ENCODE results near the gene ENPEP. TPM values are rescaled to one million over a fixed set of nuclear protein-coding genes. Genes with fewer than 3 reads are reported as not detected.
"Not testable (repeated sequence)": the region's sequence is repeated elsewhere in the genome, so short reads cannot be mapped to it uniquely, and the experiment has no call there.

ENPEP gene
- total RNA-seq, 1 experiment from 2014 or later: not detected

DNA sequence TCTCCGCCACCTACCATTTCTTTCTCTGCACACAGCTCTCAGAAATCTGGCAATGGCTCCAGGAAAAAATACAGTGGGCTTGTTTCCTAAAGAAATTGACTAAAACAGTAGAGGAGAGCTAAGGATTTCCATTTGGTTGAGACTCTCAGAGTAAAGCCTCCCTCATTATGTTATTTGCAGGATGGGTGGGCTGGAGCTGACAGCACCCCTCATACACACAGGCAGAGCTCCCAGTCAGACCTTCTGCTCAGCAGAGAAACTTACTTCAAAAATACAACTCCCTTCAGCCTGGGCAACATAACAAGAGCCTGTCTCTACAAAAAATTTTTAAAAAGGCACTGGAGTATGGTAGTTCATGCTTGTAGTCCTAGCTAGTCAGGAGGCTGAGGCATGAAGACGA is 44.9 kb downstream of the ENPEP start:
- DNase-seq (ENCODE audit: low spot score): no peak

DNA sequence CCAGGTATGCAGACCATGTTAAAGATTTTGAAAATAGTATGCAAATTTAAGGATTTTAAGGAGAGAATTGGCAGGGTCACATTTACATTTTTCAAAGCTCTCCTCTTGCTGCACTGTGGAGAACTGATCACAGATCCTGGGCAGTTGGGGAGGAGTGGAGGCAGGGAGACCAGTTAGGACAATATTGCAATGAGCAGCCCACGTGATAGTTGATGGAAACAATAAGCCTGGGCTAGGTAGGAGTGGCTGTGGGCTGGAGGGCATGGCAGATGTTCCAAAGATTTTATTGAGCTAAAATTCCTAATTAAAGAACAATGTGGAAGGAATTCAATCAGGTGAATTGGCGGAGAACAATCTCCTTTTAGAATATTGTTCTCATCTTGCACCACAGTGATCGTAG is 50.6 kb downstream of the ENPEP start:
- DNase-seq (ENCODE audit: low spot score): no peak

DNA sequence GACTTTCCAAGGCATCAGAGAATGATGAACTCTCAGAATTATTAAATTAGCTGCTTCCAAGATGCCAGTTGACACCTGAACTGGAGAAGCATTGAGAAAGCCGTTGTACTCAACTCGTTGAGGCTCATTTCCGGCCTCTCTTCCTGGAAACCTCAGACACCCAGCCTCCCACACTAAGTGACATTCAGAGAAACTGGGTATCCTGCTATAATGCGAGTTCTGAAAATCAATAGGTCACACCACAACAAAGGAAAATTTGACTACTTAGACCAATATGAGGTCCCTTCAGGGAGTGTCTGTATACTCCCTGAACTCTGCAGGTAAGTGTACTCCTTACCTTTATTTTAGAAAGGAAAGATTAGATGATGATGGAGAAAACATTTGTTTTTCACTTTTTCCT is 51.2 kb downstream of the ENPEP start:
- no peak for DNase-seq (ENCODE audit: low spot score)

DNA sequence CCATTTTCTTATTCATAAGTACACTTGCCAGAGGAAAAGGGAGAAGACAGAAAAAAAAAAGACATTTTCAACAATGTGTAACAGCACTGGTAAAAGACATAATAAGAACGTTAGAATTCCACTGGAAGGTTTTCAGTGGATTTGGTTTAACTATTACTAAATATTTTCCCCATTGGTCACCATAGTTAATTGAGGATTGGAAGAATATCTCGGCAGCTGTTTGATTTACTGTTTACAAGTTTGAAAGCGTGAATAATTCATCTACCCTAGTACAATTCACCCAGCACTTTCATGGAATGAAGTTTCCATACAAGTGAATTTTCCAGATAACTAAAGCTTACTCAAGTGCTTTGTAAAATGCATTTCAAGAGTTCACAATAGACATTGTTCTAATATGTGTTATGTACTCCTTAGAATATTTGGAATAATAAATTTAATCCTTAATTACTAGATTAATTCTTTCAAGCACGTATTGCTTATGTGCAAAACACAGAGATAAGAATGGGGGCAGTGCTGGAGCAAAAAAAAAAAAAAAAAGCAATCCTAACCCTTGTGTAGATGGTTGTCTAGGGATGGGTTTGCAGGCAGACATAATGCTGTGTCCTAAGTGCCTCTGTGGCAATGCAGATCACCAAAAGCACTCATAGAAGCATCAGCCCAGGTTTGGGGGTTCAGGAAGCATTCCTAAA is 57.1 kb downstream of the ENPEP start:
- DNase-seq (ENCODE audit: low spot score): peak; percentile 2

DNA sequence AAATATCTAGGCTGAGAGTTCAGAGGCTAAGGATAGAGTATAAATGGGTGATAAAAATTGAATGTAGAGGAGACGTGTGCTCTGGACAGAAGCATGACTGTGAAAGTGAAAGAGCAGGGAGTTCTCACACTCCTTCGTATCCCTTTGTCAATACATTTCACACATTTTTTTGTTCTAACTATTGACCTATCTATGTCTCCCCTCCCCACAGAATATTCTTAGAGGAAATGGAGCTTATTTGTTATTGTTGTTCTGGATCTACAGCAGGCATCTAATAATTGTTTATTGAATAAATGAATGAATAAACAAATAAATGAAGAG is 57.6 kb downstream of the ENPEP start:
- peak; percentile 3 for DNase-seq (ENCODE audit: low spot score)

DNA sequence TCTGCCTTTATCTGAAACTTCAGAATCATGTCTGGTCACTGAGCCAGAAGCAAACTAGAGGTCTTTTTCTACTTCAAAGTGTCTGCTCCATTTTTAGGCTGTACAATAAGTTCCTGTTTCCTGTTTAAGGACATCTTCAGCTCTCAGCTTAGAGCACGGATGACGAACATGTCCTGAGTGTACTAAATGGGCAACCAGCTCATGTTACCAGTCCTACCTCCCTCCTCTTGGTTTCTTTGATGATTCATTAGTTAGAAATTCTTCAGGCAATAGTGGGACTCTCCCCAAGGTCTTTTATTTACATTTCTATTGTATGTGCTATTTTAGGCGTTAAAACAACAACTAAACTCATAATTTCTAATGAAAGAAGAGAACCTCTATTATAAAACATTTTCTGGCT is 58.0 kb downstream of the ENPEP start:
- peak; percentile 96 for DNase-seq (ENCODE audit: low spot score)

DNA sequence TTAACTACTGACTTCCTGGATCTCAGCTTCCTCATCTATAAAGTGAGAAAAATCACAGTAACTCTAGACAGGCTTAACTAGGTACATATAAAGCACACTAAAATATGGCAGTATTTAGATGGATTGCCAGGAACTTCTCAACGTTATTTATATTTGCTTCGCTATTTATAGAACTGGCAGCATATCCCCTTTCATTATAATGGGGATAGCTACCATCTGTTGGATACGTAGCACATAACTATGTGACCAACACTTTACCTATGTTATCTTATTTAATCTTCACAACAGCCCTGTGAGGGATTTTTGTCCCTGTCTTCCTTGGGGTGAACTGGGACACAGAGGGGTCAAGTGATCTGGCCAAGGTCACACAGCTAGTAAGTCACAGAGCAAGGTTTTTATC is 64.6 kb downstream of the ENPEP start:
- DNase-seq (ENCODE audit: low spot score): peak; percentile 4

DNA sequence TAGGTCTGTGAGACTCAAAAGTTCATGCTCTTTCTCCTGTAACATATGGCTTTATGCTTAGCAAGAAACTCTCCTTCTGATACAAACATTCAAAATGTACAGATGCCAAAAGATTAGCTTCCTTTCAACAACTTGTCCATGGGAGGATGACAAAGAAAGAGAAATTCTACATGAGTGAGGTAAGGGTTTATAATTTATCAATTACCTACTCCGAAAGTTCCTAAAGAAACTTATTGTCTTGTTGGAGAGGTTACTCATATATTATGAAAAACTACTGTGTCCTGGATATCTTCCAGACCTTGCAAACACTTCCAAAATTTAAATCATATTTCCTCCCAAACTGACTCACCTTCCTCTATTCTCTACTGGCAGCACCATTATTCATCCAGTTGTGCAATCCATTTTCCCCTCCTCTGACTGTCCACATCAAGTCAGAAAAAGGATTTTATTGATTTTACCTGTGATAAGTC is 65.1 kb downstream of the ENPEP start:
- peak; percentile 67 for DNase-seq (ENCODE audit: low spot score)

DNA sequence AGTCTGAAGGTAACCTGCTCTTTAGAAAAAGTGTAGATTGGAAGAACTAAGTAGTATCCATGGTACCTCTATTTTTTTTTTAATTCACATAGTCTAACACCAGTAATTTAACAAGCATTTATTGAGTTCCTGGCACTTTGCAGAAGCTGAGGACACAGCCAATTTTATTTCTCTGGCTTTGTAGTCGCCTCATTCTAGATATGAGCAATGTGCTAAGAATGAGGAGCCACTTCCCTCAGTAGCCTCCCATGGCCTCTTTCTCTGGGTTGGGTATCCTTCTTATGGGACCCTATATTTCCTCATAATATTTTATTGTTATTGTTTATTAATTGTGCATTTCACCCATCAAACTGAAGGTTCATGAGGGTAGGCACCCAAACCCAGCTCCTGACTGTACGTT is 67.6 kb downstream of the ENPEP start:
- no peak for DNase-seq (ENCODE audit: low spot score)

DNA sequence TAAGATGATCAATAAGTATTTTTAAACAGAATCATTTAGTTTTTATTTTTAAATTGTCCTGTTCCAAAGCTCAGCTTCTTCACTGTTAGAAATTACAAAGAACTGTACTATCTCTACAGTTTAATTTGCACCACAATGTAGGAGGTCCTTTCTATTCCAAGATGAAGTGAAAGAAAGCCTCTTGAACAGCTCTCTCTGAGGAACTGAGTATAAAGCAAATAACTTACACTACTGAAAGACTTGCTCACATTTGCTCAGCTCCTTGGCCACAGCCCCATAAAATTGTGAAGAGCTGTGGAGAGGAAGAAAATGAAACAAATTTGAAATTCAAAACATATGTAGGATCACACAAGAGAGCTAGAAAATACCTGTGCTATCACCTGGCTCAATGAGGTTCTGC is 68.6 kb downstream of the ENPEP start:
- no peak for DNase-seq (ENCODE audit: low spot score)

DNA sequence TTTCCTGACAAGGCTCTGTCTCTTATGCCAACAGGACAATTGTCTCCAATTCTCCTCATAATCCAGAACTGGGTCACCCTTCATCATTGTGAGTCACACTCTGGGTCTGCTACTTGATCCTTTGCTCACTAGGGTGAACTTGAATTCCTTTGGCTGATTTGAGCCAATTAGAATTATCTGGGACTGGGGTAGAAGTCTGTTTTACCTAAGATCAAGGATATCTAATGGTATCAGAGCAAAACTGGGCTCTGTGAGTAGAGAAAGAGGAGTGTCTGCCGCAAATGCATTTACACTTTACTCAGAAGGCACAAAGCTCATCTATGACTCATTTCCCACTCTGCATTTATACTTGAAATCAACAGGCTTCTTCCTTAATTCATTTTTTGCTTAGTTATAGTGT is 74.3 kb downstream of the ENPEP start:
- peak; percentile 40 for DNase-seq (ENCODE audit: low spot score)

DNA sequence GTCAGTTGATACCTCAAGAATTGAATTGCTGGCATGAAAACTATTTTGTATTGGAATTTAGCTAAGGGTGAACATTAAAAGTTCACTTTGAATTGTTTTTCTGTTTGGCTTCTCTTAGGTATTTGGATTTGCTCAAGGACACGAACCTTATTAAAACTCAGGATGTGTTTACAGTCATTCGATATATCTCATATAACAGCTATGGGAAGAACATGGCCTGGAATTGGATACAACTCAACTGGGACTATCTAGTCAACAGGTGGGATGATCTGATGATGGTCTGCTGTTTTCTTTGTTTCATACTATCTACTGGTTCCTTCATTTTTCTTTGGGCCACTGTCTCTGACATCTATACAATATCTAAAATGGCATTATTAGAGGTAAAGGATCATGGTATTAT is 77.2 kb downstream of the ENPEP start:
- DNase-seq (ENCODE audit: low spot score): no peak

DNA sequence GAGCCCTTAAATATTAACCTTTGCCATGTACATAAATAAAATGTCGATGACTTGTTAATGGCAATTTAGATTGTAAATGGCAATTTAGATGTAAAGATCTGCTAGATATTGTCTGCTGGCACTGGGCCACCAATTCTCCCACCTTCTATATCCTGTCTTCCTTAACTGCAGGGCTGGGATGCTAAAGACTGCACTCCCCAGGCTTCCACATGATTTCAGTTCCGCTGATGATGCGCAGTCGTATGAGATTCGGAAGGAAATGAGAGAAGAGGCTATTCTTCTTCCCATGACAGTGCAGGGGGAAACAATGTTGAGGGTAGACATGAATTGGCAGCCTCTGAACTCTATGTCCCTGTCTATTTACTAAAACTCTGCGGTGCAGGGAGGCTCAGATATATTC is 91.3 kb downstream of the ENPEP start:
- no peak for DNase-seq (ENCODE audit: low spot score)

DNA sequence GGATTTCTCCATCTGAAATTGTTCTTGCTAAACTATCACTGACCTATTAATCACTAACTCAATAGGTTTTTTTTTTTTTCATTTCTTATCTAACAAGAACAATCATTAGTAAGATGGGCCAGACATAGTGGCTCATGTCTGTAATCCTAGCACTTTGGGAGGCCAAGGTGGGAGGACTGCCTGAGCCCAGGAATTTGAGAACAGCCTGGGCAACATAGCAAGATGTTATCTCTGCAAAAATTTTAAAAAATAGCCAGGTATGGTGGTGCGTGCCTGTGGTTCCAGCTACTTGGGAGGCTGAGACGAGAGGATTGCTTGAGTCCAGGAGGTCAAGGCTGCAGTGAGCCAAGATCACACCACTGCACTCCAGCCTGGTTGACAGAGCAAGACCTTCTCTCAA is 100.7 kb downstream of the ENPEP start:
- not testable (repeated sequence) for DNase-seq (ENCODE audit: low spot score)

DNA sequence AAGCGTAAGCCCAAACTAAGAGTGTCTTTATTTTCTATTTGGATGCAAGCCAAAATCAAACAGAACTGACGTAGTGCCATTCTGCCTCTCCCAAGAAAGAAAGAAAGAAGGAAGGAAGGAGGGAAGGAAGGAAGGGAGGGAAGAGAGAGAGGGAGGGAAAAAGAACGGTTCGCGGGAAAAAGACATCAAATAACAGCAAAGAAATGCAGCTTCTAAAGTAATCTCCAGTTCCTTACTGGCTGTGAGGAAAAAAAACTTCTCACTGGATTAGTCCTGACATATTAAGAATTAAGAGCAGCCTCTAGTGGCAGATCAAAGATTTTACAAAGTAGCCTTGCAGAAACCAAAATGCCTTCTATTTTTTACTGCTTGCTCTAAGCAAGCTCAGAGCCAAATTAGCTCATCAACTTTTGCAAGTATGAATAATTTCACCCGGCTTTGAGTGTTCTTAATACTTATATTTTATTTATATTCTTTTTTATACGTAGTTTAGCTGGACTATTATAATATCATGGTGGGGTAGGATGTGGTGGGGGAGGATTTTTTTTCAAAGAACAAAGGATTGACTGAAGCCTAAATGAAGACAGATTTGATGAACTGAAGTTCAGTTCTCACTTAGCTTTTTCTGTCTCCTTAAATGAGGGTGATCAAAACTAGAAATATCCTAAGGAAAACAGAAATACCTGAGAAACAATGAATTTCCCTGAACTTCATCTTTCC is 110.3 kb downstream of the ENPEP start:
- peak; percentile 63 for DNase-seq (ENCODE audit: low spot score)

DNA sequence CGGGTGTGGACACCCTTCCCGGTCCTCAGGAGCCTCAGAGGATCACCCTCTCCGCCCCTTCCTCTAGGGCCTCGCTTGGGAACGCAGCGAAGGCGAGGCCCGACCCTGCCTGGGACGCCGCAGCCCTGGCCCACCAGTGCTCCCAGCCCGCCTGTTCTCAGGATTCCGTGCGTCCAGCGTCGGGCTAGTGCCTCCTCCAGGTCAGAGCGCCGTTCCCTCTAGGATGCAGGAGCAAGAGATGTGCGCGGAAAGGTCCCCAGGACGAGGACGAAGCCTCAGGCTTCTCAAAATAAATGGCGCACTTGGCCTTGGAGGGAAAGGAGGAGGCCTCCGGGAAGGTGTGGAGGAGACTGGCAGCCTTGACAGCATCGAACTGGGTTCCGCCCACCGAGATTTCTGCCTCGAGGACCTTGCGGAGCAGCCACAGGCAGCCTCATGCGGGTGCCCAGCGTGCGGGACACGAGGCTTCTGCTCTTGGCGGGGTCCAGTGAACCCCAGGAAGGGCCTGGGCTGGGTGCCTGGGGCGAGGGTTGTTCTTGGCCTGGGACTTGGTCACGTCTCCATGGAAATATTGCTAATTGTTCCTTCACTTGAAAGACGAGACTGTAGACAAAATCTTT is 111.8 kb downstream of the ENPEP start:
- no peak for DNase-seq (ENCODE audit: low spot score)

DNA sequence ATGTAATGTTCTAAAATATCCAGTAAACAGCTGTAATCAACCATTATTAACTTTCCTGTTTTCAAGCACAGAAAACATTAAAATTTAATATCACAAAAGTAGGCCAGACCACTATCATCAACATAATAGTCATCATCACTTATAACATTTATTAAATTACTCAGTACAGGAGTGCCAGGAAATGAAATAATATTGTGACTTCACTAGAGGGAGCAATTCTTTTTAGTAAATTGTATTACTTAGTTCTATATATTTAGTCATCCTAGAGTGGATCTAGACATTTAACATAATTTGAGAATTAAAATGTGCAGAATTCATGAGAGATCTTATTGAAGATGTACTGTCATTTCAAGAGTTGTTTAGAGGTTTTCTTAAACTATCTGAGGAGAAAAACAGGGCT is 113.3 kb downstream of the ENPEP start:
- DNase-seq (ENCODE audit: low spot score): peak; percentile 18

DNA sequence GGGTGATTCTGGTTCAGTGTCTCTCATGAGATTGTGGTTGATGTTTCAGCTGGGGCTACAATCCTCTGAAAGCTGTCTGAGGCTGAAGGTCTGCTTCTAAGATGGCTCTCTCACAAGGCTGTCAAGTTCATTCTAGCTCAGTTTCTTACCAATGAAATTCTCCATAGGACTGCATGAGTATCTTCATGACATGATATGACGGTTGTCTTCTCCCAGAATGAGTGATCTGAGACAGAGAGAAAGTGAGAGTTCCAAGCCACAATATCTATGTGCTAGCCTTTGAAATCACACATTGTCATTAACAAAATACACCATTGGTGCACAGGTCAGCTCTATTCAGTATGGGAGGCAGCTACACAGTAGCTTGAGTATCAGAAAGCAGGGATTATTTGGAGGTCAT is 119.6 kb downstream of the ENPEP start:
- no peak for DNase-seq (ENCODE audit: low spot score)

DNA sequence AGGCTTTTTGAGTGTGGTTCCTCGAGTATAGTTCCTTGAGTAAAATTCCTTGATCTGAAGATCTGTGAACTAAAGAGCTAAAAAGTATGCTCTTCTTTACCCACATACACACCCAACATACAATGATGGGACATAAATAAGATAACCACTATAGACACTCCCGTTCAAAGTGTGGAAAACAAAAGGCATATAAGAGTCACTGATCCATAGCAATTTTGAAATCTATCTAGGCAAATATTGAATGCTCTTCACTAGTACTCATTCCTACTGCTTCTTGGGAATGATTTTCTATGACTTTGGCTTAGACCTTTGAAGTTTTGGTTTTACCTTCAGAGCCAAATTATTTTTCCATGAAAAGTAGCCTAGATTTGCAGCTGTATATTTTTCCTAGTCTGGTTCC is 120.5 kb downstream of the ENPEP start:
- DNase-seq (ENCODE audit: low spot score): no peak

DNA sequence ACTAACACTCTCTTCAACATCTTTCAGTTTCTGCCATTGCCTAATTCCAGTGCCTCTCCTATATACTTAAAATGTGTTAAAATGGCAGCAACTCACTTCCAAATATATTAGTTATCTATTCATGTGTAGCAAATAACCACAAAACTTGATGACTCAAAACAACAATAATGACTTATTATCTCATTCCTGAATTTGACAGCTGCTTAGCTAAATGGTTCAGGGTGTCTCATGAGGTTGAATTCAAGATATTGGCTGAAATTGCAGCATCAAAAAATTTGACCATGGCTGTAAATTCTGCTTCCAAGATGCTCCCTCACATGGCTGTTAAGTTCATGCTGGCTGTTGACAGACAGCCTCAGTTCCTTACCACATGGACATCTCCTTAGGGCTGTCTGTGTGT is 121.6 kb downstream of the ENPEP start:
- DNase-seq (ENCODE audit: low spot score): no peak

DNA sequence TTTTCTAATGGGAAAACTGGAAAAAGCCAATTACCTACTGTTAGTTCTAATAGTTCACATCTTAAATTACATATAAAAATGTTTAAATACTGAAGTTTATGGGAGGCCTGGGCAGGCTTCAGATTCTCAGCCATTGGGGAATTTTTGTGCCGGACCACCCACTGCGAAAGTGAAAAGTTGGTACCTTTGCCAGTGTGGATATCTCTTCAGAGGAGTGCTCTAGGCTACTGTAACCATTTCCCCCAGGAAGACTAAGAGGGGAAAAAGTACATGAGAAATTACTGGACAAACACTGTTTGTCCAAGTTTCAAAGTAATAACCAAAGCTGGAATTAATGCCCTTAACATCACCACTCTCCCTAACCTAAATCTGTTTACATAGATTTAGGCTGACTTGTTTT is 126.1 kb downstream of the ENPEP start:
- no peak for DNase-seq (ENCODE audit: low spot score)

DNA sequence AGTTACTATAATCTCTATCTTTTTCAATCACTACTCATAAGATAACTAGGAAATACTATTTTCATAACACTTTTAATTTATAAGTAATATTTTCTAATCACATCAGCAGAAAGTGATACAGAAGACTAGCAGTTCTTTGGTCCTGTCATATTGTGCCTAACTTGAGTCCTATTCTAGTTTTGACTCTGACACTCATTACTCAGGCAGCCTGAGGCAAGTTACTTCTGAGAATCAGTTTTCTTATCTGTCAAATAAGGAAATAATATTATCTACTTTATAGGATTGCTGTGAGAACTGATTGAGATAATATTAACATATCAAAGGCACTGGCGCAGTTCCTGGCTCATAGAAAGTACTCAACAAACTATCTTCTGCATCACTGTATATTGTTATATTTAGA is 129.1 kb downstream of the ENPEP start:
- DNase-seq (ENCODE audit: low spot score): no peak

DNA sequence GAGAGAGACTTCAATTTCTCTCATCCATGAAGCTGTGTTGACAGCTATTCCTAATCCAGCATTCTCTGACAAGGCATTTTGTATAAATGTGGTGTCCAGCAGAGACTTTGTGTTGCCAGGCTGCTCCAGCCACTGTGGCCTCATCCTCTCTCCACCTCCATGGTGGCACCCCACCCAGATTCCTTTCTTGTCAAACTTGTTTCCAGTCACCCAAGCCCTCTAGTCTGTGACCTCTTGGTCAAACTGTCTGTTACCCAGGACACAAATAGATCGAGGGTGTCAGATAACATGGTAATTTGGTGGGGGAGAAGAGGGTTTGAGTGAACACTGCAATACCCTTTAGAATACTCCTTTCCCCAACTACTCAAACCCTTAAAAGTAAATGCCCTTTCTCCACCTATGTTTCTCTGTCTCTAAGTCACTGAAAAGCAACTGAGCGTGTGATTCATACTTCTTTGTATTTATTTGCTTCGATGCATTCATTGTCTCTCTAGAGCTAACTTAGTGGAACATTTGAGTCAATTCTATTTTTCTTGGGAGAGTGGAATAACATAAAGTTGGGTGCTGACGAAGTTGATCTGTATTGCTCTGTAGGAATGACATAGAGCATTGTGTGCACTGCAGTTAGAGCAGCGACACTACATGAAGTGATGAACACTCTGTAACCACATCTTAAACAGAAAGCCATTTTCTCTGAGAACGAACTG is 133.2 kb downstream of the ENPEP start:
- no peak for DNase-seq (ENCODE audit: low spot score)

Measured in A172 (cell line).